ENCODE measurements around the gene DCST1. TPM values are rescaled to one million over a fixed set of nuclear protein-coding genes. Genes with fewer than 3 reads are reported as not detected.

DCST1 gene
- total RNA-seq, 1 experiment from 2014 or later = 0.15 TPM

DNA sequence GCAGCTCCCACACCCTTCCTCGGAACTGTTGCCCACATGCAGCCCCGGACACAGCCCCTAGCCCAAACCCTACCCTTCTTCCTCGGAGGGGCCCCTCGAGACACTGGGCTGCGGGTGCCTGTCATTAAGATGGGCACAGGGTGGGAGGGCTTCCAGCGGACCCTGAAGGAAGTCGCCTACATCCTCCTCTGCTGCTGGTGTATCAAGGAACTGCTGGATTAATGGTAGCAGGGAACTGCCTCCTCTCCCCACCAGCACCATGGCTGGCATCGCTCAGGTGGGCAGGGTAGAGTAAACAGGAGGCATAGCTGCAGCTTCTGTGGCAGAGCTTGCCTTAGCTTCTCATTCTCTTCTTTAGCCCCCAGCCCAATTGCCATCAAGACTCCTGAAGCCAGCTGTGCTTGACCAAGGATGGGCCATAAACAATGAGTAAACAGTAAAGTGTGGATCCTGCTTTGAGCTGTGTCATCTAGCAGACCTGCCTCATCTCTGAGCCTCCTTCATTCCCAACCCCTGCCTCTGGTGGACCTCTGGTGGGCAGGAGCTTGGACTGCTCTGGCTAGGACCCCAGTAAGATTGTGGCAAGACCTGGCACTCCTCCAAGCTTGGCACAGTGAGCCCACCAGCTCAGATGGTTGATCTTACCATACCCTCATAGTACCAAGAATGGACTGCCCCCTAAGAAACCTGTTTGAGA, 39.9 kb upstream of the DCST1 start, which contains the start of gene LENEP:
LENEP (plus strand) TSS at position 15 of the 697 bp plus-strand sequence; CDS start at position 37, 22 bp downstream.
- Mint-ChIP-seq H3K27ac (peak within 1 kb of the TSS; percentile 70), H3K27me3 (ENCODE audit: low read depth) (no peaks in the 10 kb centered on the region; the same call in 1 of the 2 replicates), H3K36me3 (peaks cover 12% of the 10 kb centered on the region), H3K9me3 (no peaks in the 10 kb centered on the region), H3K4me3 (no peak within 1 kb of the TSS), H3K4me1 (peaks cover 17% of the 10 kb centered on the region)
- CTCF ChIA-PET = interaction anchor here (0.5 to 10.3 kb wide), 26 partner anchors 8 to 179 kb away, joined by 3 to 176 read pairs (median 5); partner anchors contain the start of genes ADAM15, FLAD1, KRTCAP2 and PBXIP1
- no peak for DNase-seq (ENCODE audit: low spot score)
- POLR2A ChIA-PET = interaction anchor here (0.7 to 13.0 kb wide), 10 partner anchors 10 to 87 kb away, joined by 3 to 176 read pairs (median 4); partner anchors contain the start of genes CKS1B, FLAD1, PYGO2 and SHC1
- TF ChIP-seq ZNF317 (CRISPR knock-in tag; IDR thresholded peaks at IDR 0.05; ENCODE audit: borderline replicate concordance, low read depth) (no peak), ELF4 (CRISPR knock-in tag; IDR thresholded peaks at IDR 0.05; ENCODE audit: low read depth) (no peak), USF1 (CRISPR knock-in tag; IDR thresholded peaks at IDR 0.05) (no peak), ZNF671 (CRISPR knock-in tag; IDR thresholded peaks at IDR 0.05) (no peak), ZNF416 (CRISPR knock-in tag; IDR thresholded peaks at IDR 0.05) (no peak), PRRX2 (CRISPR knock-in tag; IDR thresholded peaks at IDR 0.05) (no peak), NFYB (CRISPR knock-in tag; conservative IDR thresholded peaks at IDR 0.05; ENCODE audit: low read depth) (no peak), NFE2L1 (CRISPR knock-in tag; IDR thresholded peaks at IDR 0.05) (no peak), NFATC4 (CRISPR knock-in tag; IDR thresholded peaks at IDR 0.05) (no peak; the same call in 1 of the 2 replicates), JAZF1 (CRISPR knock-in tag; IDR thresholded peaks at IDR 0.05) (no peak), GRHL2 (CRISPR knock-in tag; IDR thresholded peaks at IDR 0.05; ENCODE audit: insufficient replicate concordance, severe bottlenecking) (no peak), ZBTB21 (CRISPR knock-in tag; IDR thresholded peaks at IDR 0.05; ENCODE audit: borderline replicate concordance) (no peak), ZNF121 (CRISPR knock-in tag; IDR thresholded peaks at IDR 0.05) (no peak)
- ATAC-seq = no peak; the same call in 1 of the 2 replicates

- Mint-ChIP-seq H3K4me1 (peaks cover 20% of the 10 kb centered on the region), H3K27me3 (ENCODE audit: low read depth) (no peaks in the 10 kb centered on the region; the same call in 1 of the 2 replicates), H3K4me3 (no peak overlapping the region), H3K9me3 (no peaks in the 10 kb centered on the region), H3K27ac (no peak overlapping the region), H3K36me3 (peaks cover 8% of the 10 kb centered on the region)
- no peak for DNase-seq (ENCODE audit: low spot score)
- ATAC-seq = no peak
- CTCF ChIA-PET = interaction anchor here (0.8 to 10.3 kb wide), 15 partner anchors 12 to 173 kb away, joined by 3 to 176 read pairs (median 8); partner anchors contain the start of genes ADAM15, FLAD1, PBXIP1 and PMVK
- POLR2A ChIA-PET = interaction anchor here (0.7 to 13.0 kb wide), 7 partner anchors 11 to 86 kb away, joined by 3 to 176 read pairs (median 4); partner anchors contain the start of genes CKS1B, FLAD1, PYGO2 and SHC1
- TF ChIP-seq TCF7 (CRISPR knock-in tag; IDR thresholded peaks at IDR 0.05; ENCODE audit: low read depth) (no peak), CBFB (CRISPR knock-in tag; IDR thresholded peaks at IDR 0.05; ENCODE audit: low read depth) (no peak), ZNF138 (CRISPR knock-in tag; conservative IDR thresholded peaks at IDR 0.05) (no peak), GABPB1 (CRISPR knock-in tag; IDR thresholded peaks at IDR 0.05) (no peak), ATF1 (CRISPR knock-in tag; IDR thresholded peaks at IDR 0.05) (no peak), ESRRA (CRISPR knock-in tag; IDR thresholded peaks at IDR 0.05; ENCODE audit: borderline replicate concordance) (no peak), JUN (CRISPR knock-in tag; IDR thresholded peaks at IDR 0.05) (no peak), HMGA2 (CRISPR knock-in tag; IDR thresholded peaks at IDR 0.05) (no peak), FOXP1 (CRISPR knock-in tag; IDR thresholded peaks at IDR 0.05; ENCODE audit: borderline replicate concordance) (no peak), ZNF281 (CRISPR knock-in tag; IDR thresholded peaks at IDR 0.05) (no peak), SOX15 (CRISPR knock-in tag; IDR thresholded peaks at IDR 0.05) (no peak), CREM (CRISPR knock-in tag; IDR thresholded peaks at IDR 0.05) (no peak)
- TF ChIP-seq, protein P1, sequence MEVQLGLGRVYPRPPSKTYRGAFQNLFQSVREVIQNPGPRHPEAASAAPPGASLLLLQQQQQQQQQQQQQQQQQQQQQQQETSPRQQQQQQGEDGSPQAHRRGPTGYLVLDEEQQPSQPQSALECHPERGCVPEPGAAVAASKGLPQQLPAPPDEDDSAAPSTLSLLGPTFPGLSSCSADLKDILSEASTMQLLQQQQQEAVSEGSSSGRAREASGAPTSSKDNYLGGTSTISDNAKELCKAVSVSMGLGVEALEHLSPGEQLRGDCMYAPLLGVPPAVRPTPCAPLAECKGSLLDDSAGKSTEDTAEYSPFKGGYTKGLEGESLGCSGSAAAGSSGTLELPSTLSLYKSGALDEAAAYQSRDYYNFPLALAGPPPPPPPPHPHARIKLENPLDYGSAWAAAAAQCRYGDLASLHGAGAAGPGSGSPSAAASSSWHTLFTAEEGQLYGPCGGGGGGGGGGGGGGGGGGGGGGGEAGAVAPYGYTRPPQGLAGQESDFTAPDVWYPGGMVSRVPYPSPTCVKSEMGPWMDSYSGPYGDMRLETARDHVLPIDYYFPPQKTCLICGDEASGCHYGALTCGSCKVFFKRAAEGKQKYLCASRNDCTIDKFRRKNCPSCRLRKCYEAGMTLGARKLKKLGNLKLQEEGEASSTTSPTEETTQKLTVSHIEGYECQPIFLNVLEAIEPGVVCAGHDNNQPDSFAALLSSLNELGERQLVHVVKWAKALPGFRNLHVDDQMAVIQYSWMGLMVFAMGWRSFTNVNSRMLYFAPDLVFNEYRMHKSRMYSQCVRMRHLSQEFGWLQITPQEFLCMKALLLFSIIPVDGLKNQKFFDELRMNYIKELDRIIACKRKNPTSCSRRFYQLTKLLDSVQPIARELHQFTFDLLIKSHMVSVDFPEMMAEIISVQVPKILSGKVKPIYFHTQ (CRISPR knock-in tag; IDR thresholded peaks at IDR 0.05) = no peak
- TF ChIP-seq, protein P2, sequence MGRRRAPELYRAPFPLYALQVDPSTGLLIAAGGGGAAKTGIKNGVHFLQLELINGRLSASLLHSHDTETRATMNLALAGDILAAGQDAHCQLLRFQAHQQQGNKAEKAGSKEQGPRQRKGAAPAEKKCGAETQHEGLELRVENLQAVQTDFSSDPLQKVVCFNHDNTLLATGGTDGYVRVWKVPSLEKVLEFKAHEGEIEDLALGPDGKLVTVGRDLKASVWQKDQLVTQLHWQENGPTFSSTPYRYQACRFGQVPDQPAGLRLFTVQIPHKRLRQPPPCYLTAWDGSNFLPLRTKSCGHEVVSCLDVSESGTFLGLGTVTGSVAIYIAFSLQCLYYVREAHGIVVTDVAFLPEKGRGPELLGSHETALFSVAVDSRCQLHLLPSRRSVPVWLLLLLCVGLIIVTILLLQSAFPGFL (CRISPR knock-in tag; IDR thresholded peaks at IDR 0.05; ENCODE audit: borderline replicate concordance) = no peak
- TF ChIP-seq, protein P3, sequence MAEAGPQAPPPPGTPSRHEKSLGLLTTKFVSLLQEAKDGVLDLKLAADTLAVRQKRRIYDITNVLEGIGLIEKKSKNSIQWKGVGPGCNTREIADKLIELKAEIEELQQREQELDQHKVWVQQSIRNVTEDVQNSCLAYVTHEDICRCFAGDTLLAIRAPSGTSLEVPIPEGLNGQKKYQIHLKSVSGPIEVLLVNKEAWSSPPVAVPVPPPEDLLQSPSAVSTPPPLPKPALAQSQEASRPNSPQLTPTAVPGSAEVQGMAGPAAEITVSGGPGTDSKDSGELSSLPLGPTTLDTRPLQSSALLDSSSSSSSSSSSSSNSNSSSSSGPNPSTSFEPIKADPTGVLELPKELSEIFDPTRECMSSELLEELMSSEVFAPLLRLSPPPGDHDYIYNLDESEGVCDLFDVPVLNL (CRISPR knock-in tag; IDR thresholded peaks at IDR 0.05; ENCODE audit: borderline replicate concordance, low read depth) = no peak
These were observed 39.4 kb upstream of the DCST1 start for GRCh38 chr1:154994269-154994587.
